ENCODE measurements around the gene SH3TC1. TPM values are rescaled to one million over a fixed set of nuclear protein-coding genes. Genes with fewer than 3 reads are reported as not detected.
A peak's percentile ranks its signal among the peaks of the same experiment; 100 is the strongest.

Gene SH3TC1
- total and polyA plus RNA-seq, 2 of the 13 experiments (the other 11 are each of a cell fraction or from before 2014, with no cell fraction given), result 14.9 to 21.8 TPM

GRCh38 chr4:8202108-8203051, 3.3 kb downstream of the SH3TC1 start (continued):
- TF ChIP-seq MAX (IDR thresholded peaks at IDR 0.05) (peak; percentile 59), SYNCRIP (IDR thresholded peaks at IDR 0.05; ENCODE audit: insufficient read depth, low read depth, low read length) (no peak), ZNF24 (IDR thresholded peaks at IDR 0.05) (no peak), ZBTB14 (CRISPR knock-in tag; IDR thresholded peaks at IDR 0.05) (no peak), ZBTB8A (CRISPR knock-in tag; IDR thresholded peaks at IDR 0.05; ENCODE audit: borderline replicate concordance, low read depth) (no peak), CHCHD3 (CRISPR knock-in tag; IDR thresholded peaks at IDR 0.05) (no peak), HNF1B (CRISPR knock-in tag; IDR thresholded peaks at IDR 0.05) (peak; percentile 76; the same call in 1 of the 2 replicates), MXD1 (CRISPR knock-in tag; IDR thresholded peaks at IDR 0.05) (no peak), ZHX2 (IDR thresholded peaks at IDR 0.05; ENCODE audit: low read depth) (no peak), ZHX2 (CRISPR knock-in tag; IDR thresholded peaks at IDR 0.05; ENCODE audit: borderline replicate concordance) (no peak), SPEN (CRISPR knock-in tag; IDR thresholded peaks at IDR 0.05; ENCODE audit: low read depth) (peak; percentile 44), ZNF788 (CRISPR knock-in tag; IDR thresholded peaks at IDR 0.05; ENCODE audit: borderline replicate concordance) (no peak), ZNF335 (CRISPR knock-in tag; IDR thresholded peaks at IDR 0.05) (no peak), ZNF782 (CRISPR knock-in tag; IDR thresholded peaks at IDR 0.05; ENCODE audit: borderline replicate concordance) (no peak), HIVEP1 (CRISPR knock-in tag; IDR thresholded peaks at IDR 0.05) (peak; percentile 71; the same call in 1 of the 2 replicates)

Measured in HepG2 (cell line).